ENCODE data around the gene ACAA2. TPM values are rescaled to one million over a fixed set of nuclear protein-coding genes. Genes with fewer than 3 reads are reported as not detected.

ACAA2 gene
- 397 TPM for total RNA-seq
- long read RNA-seq, transcript ACAA2-201 (10 exons, 3,350 nt) = major isoform, 338 of 407 reads
- long read RNA-seq, partial matches to known transcripts = 36 of 407 reads
- long read RNA-seq, other reads (novel, unspliced or antisense) = 28 of 407 reads

GRCh38 chr18:49813319-49814146 lies at the start of gene ACAA2:
TSS of gene ACAA2 (minus strand) at chr18:49813533. CDS start at chr18:49813484, 49 bp downstream.
- DNase-seq = peak; percentile 93
- peak; percentile 96 for ATAC-seq
- intact Hi-C loops (cut with micrococcal nuclease) = no loop called here

- no peak for ATAC-seq
- intact Hi-C loops (cut with micrococcal nuclease) = no loop called here
- DNase-seq = no peak
Measured at GRCh38 chr18:49862656-49863385, 49.5 kb upstream of the ACAA2 start.

- no peak for ATAC-seq
Measured at GRCh38 chr18:49861659-49862058, 48.3 kb upstream of the ACAA2 start.

GRCh38 chr18:49859725-49860124 lies 46.4 kb upstream of the ACAA2 start:
- DNase-seq (no peak), ATAC-seq (no peak)
- intact Hi-C loops (cut with micrococcal nuclease) = loop anchor here (5.0 kb wide), 2 partner anchors 302 to 347 kb away; no protein-coding TSS in a partner anchor

More at GRCh38 chr18:49861659-49862058, 48.3 kb upstream of the ACAA2 start:
- intact Hi-C loops (cut with micrococcal nuclease) = no loop called here
- no peak for DNase-seq

GRCh38 chr18:49859021-49859359 lies 45.7 kb upstream of the ACAA2 start:
- ATAC-seq (peak; percentile 26), DNase-seq (no peak)
- intact Hi-C loops (cut with micrococcal nuclease) = loop anchor here (5.0 kb wide), 2 partner anchors 302 to 347 kb away; no protein-coding TSS in a partner anchor

- peak; percentile 75 for ATAC-seq
- intact Hi-C loops (cut with micrococcal nuclease) = loop anchor here (5.0 kb wide), 2 partner anchors 301 to 346 kb away; no protein-coding TSS in a partner anchor
- peak; percentile 62 for DNase-seq
Measured at GRCh38 chr18:49858309-49859020, 45.1 kb upstream of the ACAA2 start.

GRCh38 chr18:49857708-49858107 lies 44.4 kb upstream of the ACAA2 start:
- DNase-seq (no peak), ATAC-seq (no peak)
- intact Hi-C loops (cut with micrococcal nuclease) = loop anchor here (5.0 kb wide), 2 partner anchors 300 to 345 kb away; no protein-coding TSS in a partner anchor

- no peak for DNase-seq
- ATAC-seq = no peak
- intact Hi-C loops (cut with micrococcal nuclease) = loop anchor here (5.0 kb wide), 2 partner anchors 299 to 344 kb away; no protein-coding TSS in a partner anchor
Measured at GRCh38 chr18:49856496-49856895, 43.2 kb upstream of the ACAA2 start.

- ATAC-seq (no peak), DNase-seq (no peak)
- intact Hi-C loops (cut with micrococcal nuclease) = loop anchor here (5.0 kb wide), 2 partner anchors 299 to 344 kb away; no protein-coding TSS in a partner anchor
Measured at GRCh38 chr18:49855711-49856415, 42.5 kb upstream of the ACAA2 start.

- no peak for ATAC-seq
- intact Hi-C loops (cut with micrococcal nuclease) = loop anchor here (5.0 kb wide), 2 partner anchors 297 to 342 kb away; no protein-coding TSS in a partner anchor
Measured at GRCh38 chr18:49854681-49855080, 41.3 kb upstream of the ACAA2 start.

GRCh38 chr18:49853436-49853835 lies 40.1 kb upstream of the ACAA2 start:
- intact Hi-C loops (cut with micrococcal nuclease) = no loop called here
- ATAC-seq (no peak), DNase-seq (no peak)

More at GRCh38 chr18:49854681-49855080, 41.3 kb upstream of the ACAA2 start:
- DNase-seq = no peak

- ATAC-seq (no peak), DNase-seq (no peak)
- intact Hi-C loops (cut with micrococcal nuclease) = no loop called here
Measured at GRCh38 chr18:49853011-49853410, 39.7 kb upstream of the ACAA2 start.

- intact Hi-C loops (cut with micrococcal nuclease) = no loop called here
- ATAC-seq (no peak), DNase-seq (no peak)
Measured at GRCh38 chr18:49851624-49852023, 38.3 kb upstream of the ACAA2 start.

- DNase-seq (no peak), ATAC-seq (no peak)
- intact Hi-C loops (cut with micrococcal nuclease) = no loop called here
Measured at GRCh38 chr18:49850636-49851035, 37.3 kb upstream of the ACAA2 start.

- DNase-seq = peak; percentile 47
- intact Hi-C loops (cut with micrococcal nuclease) = no loop called here
- peak; percentile 48 for ATAC-seq
Measured at GRCh38 chr18:49849331-49850217, 36.2 kb upstream of the ACAA2 start.

GRCh38 chr18:49848115-49848514 lies 34.8 kb upstream of the ACAA2 start:
- intact Hi-C loops (cut with micrococcal nuclease) = no loop called here
- DNase-seq = no peak

GRCh38 chr18:49847524-49847923 lies 34.2 kb upstream of the ACAA2 start:
- intact Hi-C loops (cut with micrococcal nuclease) = no loop called here

More at GRCh38 chr18:49848115-49848514, 34.8 kb upstream of the ACAA2 start:
- ATAC-seq = no peak

More at GRCh38 chr18:49847524-49847923, 34.2 kb upstream of the ACAA2 start:
- DNase-seq (no peak), ATAC-seq (no peak)

Measured in left ventricle myocardium superior (tissue), 1 donor.